Mesothelial cell of epicardium (in vitro differentiated cells): ENCODE data around the gene GULP1. TPM values are rescaled to one million over a fixed set of nuclear protein-coding genes. Genes with fewer than 3 reads are reported as not detected.

Experiments
- DNase-seq, 2 experiments: peaks; one replicate each; pipeline ENCODE4 v3.0.0; 2021; ENCODE audit warnings: low spot score in 2 of 2; ENCODE audit not compliant: unreplicated experiment in 2 of 2
- H3K27ac Mint-ChIP-seq: 2 replicates; pipeline ENCODE4 v1.8.0; 2021; ENCODE audit warnings: mixed read lengths
- H3K27me3 Mint-ChIP-seq: 2 replicates; pipeline ENCODE4 v1.8.0; 2021; ENCODE audit warnings: low read depth, mixed read lengths
- H3K36me3 Mint-ChIP-seq: 2 replicates; pipeline ENCODE4 v1.8.0; 2021; ENCODE audit warnings: mixed read lengths
- H3K4me1 Mint-ChIP-seq: 2 replicates; pipeline ENCODE4 v1.8.0; 2021; ENCODE audit warnings: mixed read lengths
- H3K4me3 Mint-ChIP-seq: 2 replicates; pipeline ENCODE4 v1.8.0; 2021; ENCODE audit warnings: mild to moderate bottlenecking, moderate library complexity, mixed read lengths
- H3K9me3 Mint-ChIP-seq: 2 replicates; pipeline ENCODE4 v1.8.0; 2021; ENCODE audit warnings: mixed read lengths
- total RNA-seq: library from RNA; stranded (reverse); gene quantifications from 3 replicates; pipeline ENCODE4 v1.2.1, GENCODE V29; 2021
- TF ChIP-seq, protein P1 (sequence below): fragments of 200-600 bp; sonication (generic); IDR thresholded peaks from one replicate; pipeline ENCODE4 v1.5.0; 2021; ENCODE audit warnings: antibody characterized with exemption; ENCODE audit not compliant: unreplicated experiment

The GULP1 gene
- total RNA-seq, 1 donor from 2014 or later = 58.5 TPM

DNA sequence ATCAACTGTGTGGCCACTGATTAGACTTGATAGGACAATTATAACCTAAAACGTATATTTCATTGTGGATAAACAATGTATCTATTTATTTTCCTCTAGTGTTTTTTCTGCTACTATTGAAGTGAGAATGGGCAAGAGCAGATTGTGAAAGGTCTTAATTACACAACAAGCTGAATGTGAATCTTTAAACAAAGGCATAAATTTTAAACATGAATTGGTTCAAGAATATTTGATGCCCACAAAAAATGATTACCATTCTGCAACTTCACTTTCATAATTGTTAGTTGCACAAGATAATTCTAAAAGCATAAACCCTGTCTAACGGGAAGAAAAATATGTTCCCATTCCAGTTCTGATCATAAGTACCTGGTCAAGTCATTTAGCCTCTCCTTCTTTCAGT lies 285.6 kb downstream of the GULP1 start:
- H3K4me3 Mint-ChIP-seq = no peak overlapping the region
- TF ChIP-seq, protein P1, sequence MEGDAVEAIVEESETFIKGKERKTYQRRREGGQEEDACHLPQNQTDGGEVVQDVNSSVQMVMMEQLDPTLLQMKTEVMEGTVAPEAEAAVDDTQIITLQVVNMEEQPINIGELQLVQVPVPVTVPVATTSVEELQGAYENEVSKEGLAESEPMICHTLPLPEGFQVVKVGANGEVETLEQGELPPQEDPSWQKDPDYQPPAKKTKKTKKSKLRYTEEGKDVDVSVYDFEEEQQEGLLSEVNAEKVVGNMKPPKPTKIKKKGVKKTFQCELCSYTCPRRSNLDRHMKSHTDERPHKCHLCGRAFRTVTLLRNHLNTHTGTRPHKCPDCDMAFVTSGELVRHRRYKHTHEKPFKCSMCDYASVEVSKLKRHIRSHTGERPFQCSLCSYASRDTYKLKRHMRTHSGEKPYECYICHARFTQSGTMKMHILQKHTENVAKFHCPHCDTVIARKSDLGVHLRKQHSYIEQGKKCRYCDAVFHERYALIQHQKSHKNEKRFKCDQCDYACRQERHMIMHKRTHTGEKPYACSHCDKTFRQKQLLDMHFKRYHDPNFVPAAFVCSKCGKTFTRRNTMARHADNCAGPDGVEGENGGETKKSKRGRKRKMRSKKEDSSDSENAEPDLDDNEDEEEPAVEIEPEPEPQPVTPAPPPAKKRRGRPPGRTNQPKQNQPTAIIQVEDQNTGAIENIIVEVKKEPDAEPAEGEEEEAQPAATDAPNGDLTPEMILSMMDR = no peak
- peaks cover 8% of the 10 kb centered on the region for H3K9me3 Mint-ChIP-seq
- H3K4me1 Mint-ChIP-seq = peaks cover 14% of the 10 kb centered on the region
- H3K36me3 Mint-ChIP-seq = peaks cover 28% of the 10 kb centered on the region
- no peak for DNase-seq
- no peak overlapping the region for H3K27ac Mint-ChIP-seq
- no peaks in the 10 kb centered on the region for H3K27me3 Mint-ChIP-seq

DNA sequence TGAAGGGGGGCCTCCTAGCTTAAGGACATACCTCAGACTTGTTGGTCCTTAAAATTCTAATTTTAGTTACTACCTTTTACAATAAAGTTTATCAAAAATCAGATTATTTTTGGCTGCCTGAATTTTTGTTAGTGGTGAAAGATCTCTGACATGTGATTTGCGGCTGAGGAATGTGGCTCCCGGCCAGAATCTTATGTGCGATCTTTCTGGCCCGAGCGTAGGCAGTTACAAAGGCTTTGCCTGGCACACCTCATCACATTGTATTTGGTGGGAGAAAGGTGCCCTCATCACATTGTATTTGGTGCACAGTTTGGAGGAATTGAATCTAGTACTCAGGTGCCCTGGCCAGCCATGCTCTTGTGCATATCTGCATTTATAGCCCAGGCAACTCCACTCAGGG lies 289.1 kb downstream of the GULP1 start:
- no peak overlapping the region for H3K4me3 Mint-ChIP-seq
- TF ChIP-seq, protein P1 = no peak
- no peak for DNase-seq
- peaks cover 21% of the 10 kb centered on the region for H3K36me3 Mint-ChIP-seq
- H3K9me3 Mint-ChIP-seq = peaks cover 5% of the 10 kb centered on the region
- peak overlapping the region; percentile 56 for H3K27ac Mint-ChIP-seq
- peaks cover 12% of the 10 kb centered on the region for H3K4me1 Mint-ChIP-seq
- no peaks in the 10 kb centered on the region for H3K27me3 Mint-ChIP-seq

DNA sequence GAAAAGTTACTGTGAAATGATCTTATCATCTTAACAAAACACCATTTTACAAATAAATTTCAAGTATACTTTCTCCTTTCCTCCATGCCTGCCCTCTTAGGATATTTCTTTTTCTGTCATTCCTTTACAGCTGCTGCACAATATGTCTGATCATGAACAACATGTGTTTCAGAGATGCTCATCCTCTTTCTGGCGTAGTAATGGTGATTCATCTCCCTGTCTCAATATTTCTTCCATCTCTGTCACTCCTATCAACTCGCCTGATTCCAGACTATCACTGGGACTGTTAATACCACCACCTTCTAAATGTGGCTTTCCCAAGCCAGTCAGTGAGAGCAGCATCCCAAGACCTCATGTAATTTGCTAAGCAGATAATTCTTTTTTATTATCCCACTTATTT lies 290.5 kb downstream of the GULP1 start:
- no peak overlapping the region for H3K27ac Mint-ChIP-seq

DNA sequence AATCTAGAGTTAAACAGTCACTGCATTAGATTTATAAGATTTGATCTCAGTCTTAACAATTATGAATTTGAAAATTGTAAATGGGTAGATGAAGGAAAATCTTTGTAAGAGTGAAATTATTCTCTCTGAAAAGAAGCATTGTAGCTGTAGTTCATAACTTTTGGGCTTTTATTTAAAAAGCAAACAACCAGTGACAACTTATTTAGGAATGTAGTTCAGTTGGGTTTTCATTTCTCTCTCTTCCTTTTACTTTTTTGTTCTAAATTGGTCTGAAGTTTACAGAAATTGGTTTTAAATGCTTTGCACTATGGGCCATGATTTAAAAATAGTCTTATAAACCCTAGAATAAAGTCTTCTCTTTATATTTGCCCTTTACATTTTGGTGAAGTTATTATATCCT lies 296.6 kb downstream of the GULP1 start:
- Mint-ChIP-seq H3K4me1 (no peaks in the 10 kb centered on the region), H3K9me3 (peaks cover 7% of the 10 kb centered on the region), H3K27me3 (no peaks in the 10 kb centered on the region), H3K27ac (peak overlapping the region; percentile 39), H3K4me3 (no peak overlapping the region), H3K36me3 (peaks cover 39% of the 10 kb centered on the region)
- DNase-seq = no peak
- TF ChIP-seq, protein P1 = no peak

More for the DNA sequence above, 290.5 kb downstream of the GULP1 start:
- peaks cover 25% of the 10 kb centered on the region for H3K36me3 Mint-ChIP-seq
- peaks cover 11% of the 10 kb centered on the region for H3K9me3 Mint-ChIP-seq
- no peak overlapping the region for H3K4me3 Mint-ChIP-seq
- no peaks in the 10 kb centered on the region for H3K27me3 Mint-ChIP-seq
- TF ChIP-seq, protein P1 = no peak
- DNase-seq = no peak
- H3K4me1 Mint-ChIP-seq = peaks cover 12% of the 10 kb centered on the region

DNA sequence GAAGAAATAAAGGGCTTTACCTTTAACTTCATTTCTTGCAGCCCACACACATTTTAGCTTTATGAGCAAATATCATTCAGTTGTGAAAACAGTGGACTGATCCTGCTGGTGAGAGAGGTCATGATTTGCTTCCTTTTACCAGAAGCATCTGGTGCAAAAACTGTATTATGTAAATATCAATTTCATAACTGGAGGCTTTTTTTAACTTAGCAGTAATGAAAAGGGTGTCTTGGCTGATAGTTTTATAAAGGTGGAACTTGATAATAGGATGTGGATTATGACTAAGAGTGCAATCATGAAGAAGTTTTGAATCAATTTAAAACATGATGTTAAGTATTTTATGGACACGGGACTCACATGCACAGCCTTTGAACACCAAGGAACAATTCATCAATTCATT lies 304.4 kb downstream of the GULP1 start:
- peaks cover 35% of the 10 kb centered on the region for H3K4me1 Mint-ChIP-seq
- H3K36me3 Mint-ChIP-seq = peaks cover 25% of the 10 kb centered on the region
- no peaks in the 10 kb centered on the region for H3K27me3 Mint-ChIP-seq
- peak overlapping the region; percentile 30 for H3K27ac Mint-ChIP-seq
- peaks cover 8% of the 10 kb centered on the region for H3K9me3 Mint-ChIP-seq
- no peak overlapping the region for H3K4me3 Mint-ChIP-seq
- DNase-seq = no peak
- TF ChIP-seq, protein P1 = no peak

DNA sequence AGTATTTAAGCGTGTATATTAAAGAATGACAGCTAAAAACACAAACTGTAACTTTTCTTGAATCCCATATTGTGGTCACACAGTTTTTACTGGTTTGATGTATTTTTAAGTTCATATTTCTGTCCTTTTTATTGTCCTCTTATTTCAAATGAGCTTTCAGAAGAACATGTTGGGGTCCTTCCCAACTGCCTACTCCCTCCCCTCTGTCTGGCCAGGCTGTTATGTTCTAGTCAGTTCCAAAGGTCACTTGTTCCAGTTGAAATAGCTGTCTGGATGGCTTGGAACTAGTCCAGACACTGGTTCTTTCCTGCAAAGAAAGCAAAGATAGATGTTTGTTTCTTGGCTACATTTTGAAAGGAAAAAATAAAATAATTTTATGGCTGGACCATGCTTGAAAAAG lies 306.9 kb downstream of the GULP1 start:
- peaks cover 8% of the 10 kb centered on the region for H3K9me3 Mint-ChIP-seq
- TF ChIP-seq, protein P1 = no peak
- H3K27ac Mint-ChIP-seq = peak overlapping the region; percentile 97
- no peaks in the 10 kb centered on the region for H3K27me3 Mint-ChIP-seq
- H3K4me1 Mint-ChIP-seq = peaks cover 42% of the 10 kb centered on the region
- DNase-seq = no peak
- peaks cover 21% of the 10 kb centered on the region for H3K36me3 Mint-ChIP-seq
- no peak overlapping the region for H3K4me3 Mint-ChIP-seq
